Activated naive CD8-positive, alpha-beta T cell treated with anti-CD3 and anti-CD28 coated beads for 36 hours (primary cell): ENCODE measurements around the gene LRR1. TPM values are rescaled to one million over a fixed set of nuclear protein-coding genes. Genes with fewer than 3 reads are reported as not detected.
A peak's percentile ranks its signal among the peaks of the same experiment; 100 is the strongest.
"Not testable (repeated sequence)": the region's sequence is repeated elsewhere in the genome, so short reads cannot be mapped to it uniquely, and the experiment has no call there.

Experiments
- DNase-seq: peaks from one replicate; pipeline ENCODE4 v3.0.0; 2021
- H3K27ac Mint-ChIP-seq: one replicate; pipeline ENCODE4 v1.8.0; 2022; ENCODE audit warnings: mild to moderate bottlenecking, moderate library complexity, mixed read lengths
- H3K27me3 Mint-ChIP-seq: one replicate; pipeline ENCODE4 v1.8.0; 2022; ENCODE audit warnings: mild to moderate bottlenecking, mixed read lengths
- H3K36me3 Mint-ChIP-seq: one replicate; pipeline ENCODE4 v1.8.0; 2021; ENCODE audit warnings: mild to moderate bottlenecking, mixed read lengths
- H3K4me1 Mint-ChIP-seq: one replicate; pipeline ENCODE4 v1.8.0; 2021; ENCODE audit warnings: mixed read lengths
- H3K4me3 Mint-ChIP-seq: one replicate; pipeline ENCODE4 v1.8.0; 2022; ENCODE audit warnings: mild to moderate bottlenecking, moderate library complexity, mixed read lengths
- H3K9me3 Mint-ChIP-seq: one replicate; pipeline ENCODE4 v1.8.0; 2022; ENCODE audit warnings: mixed read lengths
- total RNA-seq, 2 experiments: library from RNA; stranded (reverse); gene quantifications; one replicate each; pipeline ENCODE4 v1.2.3, GENCODE V29; 2021

Gene LRR1
- total RNA-seq, 2 experiments from 2014 or later = 58.9 to 59.9 TPM

GRCh38 chr14:49615776-49616175 is 17.0 kb downstream of the LRR1 start:
- Mint-ChIP-seq H3K36me3 (peaks cover 40% of the 10 kb centered on the region), H3K27ac (peak overlapping the region; percentile 56)

GRCh38 chr14:49617852-49618519 is 19.2 kb downstream of the LRR1 start:
- Mint-ChIP-seq H3K27me3 (no peaks in the 10 kb centered on the region), H3K36me3 (peaks cover 48% of the 10 kb centered on the region), H3K4me1 (peaks cover 35% of the 10 kb centered on the region), H3K9me3 (no peaks in the 10 kb centered on the region), H3K4me3 (no peak overlapping the region), H3K27ac (peak overlapping the region; percentile 54)
- DNase-seq = no peak

More at GRCh38 chr14:49615776-49616175, 17.0 kb downstream of the LRR1 start:
- Mint-ChIP-seq H3K9me3 (no peaks in the 10 kb centered on the region), H3K27me3 (no peaks in the 10 kb centered on the region), H3K4me3 (no peak overlapping the region), H3K4me1 (peaks cover 26% of the 10 kb centered on the region)
- no peak for DNase-seq

- H3K9me3 Mint-ChIP-seq, H3K27me3 Mint-ChIP-seq, DNase-seq: not testable (repeated sequence)
- H3K27ac Mint-ChIP-seq = peak overlapping the region; percentile 97
- peaks cover 50% of the 10 kb centered on the region for H3K36me3 Mint-ChIP-seq
- H3K4me3 Mint-ChIP-seq = peak overlapping the region; percentile 95
- peaks cover 48% of the 10 kb centered on the region for H3K4me1 Mint-ChIP-seq
Observed at GRCh38 chr14:49619273-49619672, 20.5 kb downstream of the LRR1 start.

GRCh38 chr14:49619730-49620129 is 21.0 kb downstream of the LRR1 start:
- peak overlapping the region; percentile 95 for H3K4me3 Mint-ChIP-seq
- H3K4me1 Mint-ChIP-seq = peaks cover 50% of the 10 kb centered on the region
- no peaks in the 10 kb centered on the region for H3K9me3 Mint-ChIP-seq
- no peaks in the 10 kb centered on the region for H3K27me3 Mint-ChIP-seq
- H3K27ac Mint-ChIP-seq = peak overlapping the region; percentile 97
- no peak for DNase-seq
- H3K36me3 Mint-ChIP-seq = peaks cover 52% of the 10 kb centered on the region

GRCh38 chr14:49620182-49621113 is 21.7 kb downstream of the LRR1 start, which contains the start of the genes MGAT2 and RPL36AL:
MGAT2 (plus strand) TSS chr14:49620799; CDS start chr14:49621269, 470 bp downstream.
RPL36AL (minus strand) TSS chr14:49620626; CDS start chr14:49619104, 1,522 bp downstream.
- peak; percentile 95 for DNase-seq
- no peaks in the 10 kb centered on the region for H3K27me3 Mint-ChIP-seq
- peaks cover 50% of the 10 kb centered on the region for H3K4me1 Mint-ChIP-seq
- peak within 1 kb of the TSS; percentile 95 for H3K4me3 Mint-ChIP-seq
- peak within 1 kb of the TSS; percentile 97 for H3K27ac Mint-ChIP-seq
- peaks cover 54% of the 10 kb centered on the region for H3K36me3 Mint-ChIP-seq
- no peaks in the 10 kb centered on the region for H3K9me3 Mint-ChIP-seq

- peaks cover 51% of the 10 kb centered on the region for H3K4me1 Mint-ChIP-seq
Observed at GRCh38 chr14:49621114-49621881, 22.6 kb downstream of the LRR1 start.

GRCh38 chr14:49622022-49622607 is 23.4 kb downstream of the LRR1 start:
- H3K27me3 Mint-ChIP-seq = no peaks in the 10 kb centered on the region
- no peaks in the 10 kb centered on the region for H3K9me3 Mint-ChIP-seq
- H3K4me3 Mint-ChIP-seq = peak overlapping the region; percentile 95
- H3K4me1 Mint-ChIP-seq = peaks cover 50% of the 10 kb centered on the region
- no peak for DNase-seq
- H3K36me3 Mint-ChIP-seq = peaks cover 53% of the 10 kb centered on the region
- peak overlapping the region; percentile 97 for H3K27ac Mint-ChIP-seq

More at GRCh38 chr14:49621114-49621881, 22.6 kb downstream of the LRR1 start:
- H3K27ac Mint-ChIP-seq = peak overlapping the region; percentile 97
- no peaks in the 10 kb centered on the region for H3K9me3 Mint-ChIP-seq
- no peaks in the 10 kb centered on the region for H3K27me3 Mint-ChIP-seq
- peak; percentile 73 for DNase-seq
- peak overlapping the region; percentile 95 for H3K4me3 Mint-ChIP-seq
- H3K36me3 Mint-ChIP-seq = peaks cover 52% of the 10 kb centered on the region

GRCh38 chr14:49623387-49623786 is 24.6 kb downstream of the LRR1 start:
- peak overlapping the region; percentile 70 for H3K27ac Mint-ChIP-seq
- H3K27me3 Mint-ChIP-seq = no peaks in the 10 kb centered on the region
- H3K4me3 Mint-ChIP-seq = peak overlapping the region; percentile 95
- DNase-seq = no peak
- H3K36me3 Mint-ChIP-seq = peaks cover 47% of the 10 kb centered on the region
- no peaks in the 10 kb centered on the region for H3K9me3 Mint-ChIP-seq
- peaks cover 45% of the 10 kb centered on the region for H3K4me1 Mint-ChIP-seq

- Mint-ChIP-seq H3K27ac (peak overlapping the region; percentile 70), H3K4me3 (peak overlapping the region; percentile 95), H3K36me3 (peaks cover 42% of the 10 kb centered on the region), H3K9me3 (no peaks in the 10 kb centered on the region), H3K27me3 (no peaks in the 10 kb centered on the region), H3K4me1 (peaks cover 42% of the 10 kb centered on the region)
- no peak for DNase-seq
Observed at GRCh38 chr14:49623941-49624839, 25.4 kb downstream of the LRR1 start.

- peak overlapping the region; percentile 98 for H3K4me3 Mint-ChIP-seq
- H3K27me3 Mint-ChIP-seq = no peaks in the 10 kb centered on the region
- no peaks in the 10 kb centered on the region for H3K9me3 Mint-ChIP-seq
- DNase-seq = peak; percentile 96
- H3K4me1 Mint-ChIP-seq = peaks cover 38% of the 10 kb centered on the region
- peak overlapping the region; percentile 95 for H3K27ac Mint-ChIP-seq
- peaks cover 64% of the 10 kb centered on the region for H3K36me3 Mint-ChIP-seq
Observed at GRCh38 chr14:49633640-49634546, 35.2 kb downstream of the LRR1 start.

- peaks cover 38% of the 10 kb centered on the region for H3K4me1 Mint-ChIP-seq
- peak; percentile 70 for DNase-seq
- no peaks in the 10 kb centered on the region for H3K27me3 Mint-ChIP-seq
- no peaks in the 10 kb centered on the region for H3K9me3 Mint-ChIP-seq
- peak within 1 kb of the TSS; percentile 99 for H3K27ac Mint-ChIP-seq
- peak within 1 kb of the TSS; percentile 98 for H3K4me3 Mint-ChIP-seq
- H3K36me3 Mint-ChIP-seq = peaks cover 65% of the 10 kb centered on the region
Observed at GRCh38 chr14:49634547-49635334, 36.0 kb downstream of the LRR1 start, which contains the start of gene DNAAF2. DNAAF2 (minus strand) TSS chr14:49635244; CDS start chr14:49635149, 95 bp downstream.

- peak overlapping the region; percentile 43 for H3K27ac Mint-ChIP-seq
- H3K27me3 Mint-ChIP-seq = no peaks in the 10 kb centered on the region
- H3K36me3 Mint-ChIP-seq = peaks cover 61% of the 10 kb centered on the region
- H3K9me3 Mint-ChIP-seq = no peaks in the 10 kb centered on the region
- H3K4me1 Mint-ChIP-seq = peaks cover 46% of the 10 kb centered on the region
- DNase-seq = no peak
- peak overlapping the region; percentile 71 for H3K4me3 Mint-ChIP-seq
Observed at GRCh38 chr14:49636866-49637265, 38.1 kb downstream of the LRR1 start.
